ENCODE measurements around the gene TBC1D22A.

- TF ChIP-seq CTCF (IDR thresholded peaks at IDR 0.05) (no peak), POLR2A (IDR thresholded peaks at IDR 0.05) (no peak)
These were observed 339.6 kb downstream of the TBC1D22A start for GRCh38 chr22:47102081-47102480.
